Type B pancreatic cell (in vitro differentiated cells): Measurements from ENCODE around the gene CEBPB. TPM values are rescaled to one million over a fixed set of nuclear protein-coding genes. Genes with fewer than 3 reads are reported as not detected.
"Not testable (repeated sequence)": the region's sequence is repeated elsewhere in the genome, so short reads cannot be mapped to it uniquely, and the experiment has no call there.

Experiments
- DNase-seq: peaks from one replicate; pipeline ENCODE4 v3.0.0; 2021; ENCODE audit warnings: mixed read lengths; ENCODE audit not compliant: unreplicated experiment; ENCODE audit errors: extremely low spot score
- H3K27ac Mint-ChIP-seq: 2 replicates; pipeline ENCODE4 v1.8.0; 2021; ENCODE audit warnings: mild to moderate bottlenecking, mixed read lengths
- H3K27me3 Mint-ChIP-seq: 2 replicates; pipeline ENCODE4 v1.8.0; 2021; ENCODE audit warnings: mixed read lengths
- H3K36me3 Mint-ChIP-seq: 2 replicates; pipeline ENCODE4 v1.8.0; 2021; ENCODE audit warnings: mixed read lengths
- H3K4me1 Mint-ChIP-seq: one replicate; pipeline ENCODE4 v1.8.0; 2021; ENCODE audit warnings: mixed read lengths; ENCODE audit not compliant: unreplicated experiment
- H3K4me3 Mint-ChIP-seq: 2 replicates; pipeline ENCODE4 v1.8.0; 2021; ENCODE audit warnings: mild to moderate bottlenecking, mixed read lengths
- H3K9me3 Mint-ChIP-seq: 2 replicates; pipeline ENCODE4 v1.8.0; 2021; ENCODE audit warnings: mixed read lengths
- total RNA-seq: library from RNA; stranded (reverse); gene quantifications from 2 replicates; pipeline ENCODE4 v1.2.1, GENCODE V29; 2021; ENCODE audit warnings: low replicate concordance
- TF ChIP-seq, protein P1 (sequence below): fragments of 200-600 bp; sonication (generic); conservative IDR thresholded peaks from 2 replicates; pipeline ENCODE4 v1.5.0; 2021; ENCODE audit warnings: antibody characterized with exemption, mild to moderate bottlenecking

Gene CEBPB
- total RNA-seq, 1 donor from 2014 or later, result 23.0 TPM

DNA sequence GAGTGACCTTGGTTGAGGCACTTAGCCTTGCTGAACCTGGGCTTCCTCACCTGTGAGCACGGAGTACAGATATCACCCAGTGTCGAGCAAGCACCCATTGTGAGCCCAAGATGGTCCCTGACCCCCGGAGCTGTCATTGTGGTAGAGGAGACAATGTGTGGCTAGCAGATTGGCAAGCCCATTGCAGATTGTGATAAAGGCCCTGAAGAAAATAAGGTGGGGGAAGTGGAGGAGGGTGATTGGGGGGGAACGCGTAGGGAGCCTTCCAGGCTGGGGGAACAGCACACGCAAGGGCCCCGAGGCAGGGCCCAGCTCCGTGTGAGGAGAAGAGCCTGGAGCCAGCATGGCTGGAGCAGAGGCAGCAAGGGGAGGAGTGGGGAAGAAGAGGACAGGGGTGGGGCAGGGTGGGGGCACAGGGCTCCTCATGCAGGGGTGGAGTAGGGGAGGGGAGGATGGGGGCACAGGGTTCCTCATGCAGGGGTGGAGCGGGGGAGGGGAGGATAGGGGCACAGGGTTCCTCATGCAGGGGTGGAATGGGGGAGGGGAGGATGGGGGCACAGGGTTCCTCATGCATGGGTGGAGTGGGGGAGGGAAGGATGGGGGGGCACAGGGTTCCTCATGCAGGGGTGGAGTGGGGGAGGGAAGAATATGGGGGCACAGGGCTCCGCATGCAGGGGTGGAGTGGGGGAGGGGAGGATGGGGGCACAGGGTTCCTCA lies 7.0 kb downstream of the CEBPB start:
- H3K9me3 Mint-ChIP-seq, result no peaks in the 10 kb centered on the region
- H3K27me3 Mint-ChIP-seq, result no peaks in the 10 kb centered on the region
- TF ChIP-seq, protein P1, sequence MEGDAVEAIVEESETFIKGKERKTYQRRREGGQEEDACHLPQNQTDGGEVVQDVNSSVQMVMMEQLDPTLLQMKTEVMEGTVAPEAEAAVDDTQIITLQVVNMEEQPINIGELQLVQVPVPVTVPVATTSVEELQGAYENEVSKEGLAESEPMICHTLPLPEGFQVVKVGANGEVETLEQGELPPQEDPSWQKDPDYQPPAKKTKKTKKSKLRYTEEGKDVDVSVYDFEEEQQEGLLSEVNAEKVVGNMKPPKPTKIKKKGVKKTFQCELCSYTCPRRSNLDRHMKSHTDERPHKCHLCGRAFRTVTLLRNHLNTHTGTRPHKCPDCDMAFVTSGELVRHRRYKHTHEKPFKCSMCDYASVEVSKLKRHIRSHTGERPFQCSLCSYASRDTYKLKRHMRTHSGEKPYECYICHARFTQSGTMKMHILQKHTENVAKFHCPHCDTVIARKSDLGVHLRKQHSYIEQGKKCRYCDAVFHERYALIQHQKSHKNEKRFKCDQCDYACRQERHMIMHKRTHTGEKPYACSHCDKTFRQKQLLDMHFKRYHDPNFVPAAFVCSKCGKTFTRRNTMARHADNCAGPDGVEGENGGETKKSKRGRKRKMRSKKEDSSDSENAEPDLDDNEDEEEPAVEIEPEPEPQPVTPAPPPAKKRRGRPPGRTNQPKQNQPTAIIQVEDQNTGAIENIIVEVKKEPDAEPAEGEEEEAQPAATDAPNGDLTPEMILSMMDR, result no peak
- H3K27ac Mint-ChIP-seq, result peak overlapping the region; percentile 48
- DNase-seq, result no peak
- H3K4me3 Mint-ChIP-seq, result no peak overlapping the region
- no peaks in the 10 kb centered on the region for H3K36me3 Mint-ChIP-seq
- peaks cover 27% of the 10 kb centered on the region for H3K4me1 Mint-ChIP-seq

DNA sequence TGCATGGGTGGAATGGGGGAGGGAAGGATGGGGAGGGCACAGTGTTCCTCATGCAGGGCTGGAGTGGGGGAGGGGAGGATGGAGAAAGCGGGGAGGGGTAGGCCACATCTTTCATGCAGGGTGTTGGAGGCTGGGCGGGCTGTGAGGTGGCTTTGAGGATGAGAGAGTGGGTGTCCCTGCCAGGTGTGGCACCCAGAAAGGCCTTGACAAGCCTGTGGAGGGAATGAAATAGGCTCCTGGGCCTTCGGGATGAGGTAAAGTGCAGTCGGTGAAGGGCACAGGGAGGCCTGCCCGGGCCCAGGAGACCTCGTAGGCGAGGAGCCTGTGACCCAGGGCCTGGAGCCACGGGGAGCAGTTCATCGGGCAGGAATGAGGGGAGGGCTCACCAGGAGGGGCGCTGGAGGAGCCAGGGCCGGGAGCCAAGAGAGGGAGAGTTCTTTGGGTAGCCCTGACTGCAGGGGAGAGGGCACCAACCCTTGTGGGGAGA lies 7.6 kb downstream of the CEBPB start:
- Mint-ChIP-seq H3K27me3 (no peaks in the 10 kb centered on the region), H3K9me3 (peaks cover 3% of the 10 kb centered on the region), H3K4me1 (peaks cover 25% of the 10 kb centered on the region), H3K36me3 (no peaks in the 10 kb centered on the region), H3K27ac (no peak overlapping the region), H3K4me3 (no peak overlapping the region)
- TF ChIP-seq, protein P1, result no peak
- no peak for DNase-seq

DNA sequence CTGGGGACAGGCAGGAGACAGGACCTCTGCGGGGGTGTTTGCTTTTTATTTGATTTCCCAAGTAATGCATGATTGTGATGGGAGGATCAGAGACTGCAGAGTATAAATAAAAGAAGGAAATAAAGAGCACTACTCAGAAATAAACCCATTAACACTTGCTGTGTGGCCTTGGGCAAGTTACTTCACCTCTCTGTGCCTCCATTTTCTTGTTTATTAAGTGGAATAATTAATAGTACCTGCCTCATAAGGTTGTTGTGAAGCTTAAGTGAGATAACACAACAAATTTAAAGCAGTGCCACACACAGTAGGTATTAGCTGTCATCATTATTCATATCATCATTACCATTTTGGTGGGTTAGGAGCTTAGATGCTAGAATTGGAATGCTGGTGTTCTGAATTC lies 8.1 kb downstream of the CEBPB start:
- H3K4me3 Mint-ChIP-seq, result no peak overlapping the region
- no peak overlapping the region for H3K27ac Mint-ChIP-seq
- H3K36me3 Mint-ChIP-seq, result no peaks in the 10 kb centered on the region
- peaks cover 25% of the 10 kb centered on the region for H3K4me1 Mint-ChIP-seq
- no peak for DNase-seq
- H3K27me3 Mint-ChIP-seq, result no peaks in the 10 kb centered on the region
- H3K9me3 Mint-ChIP-seq, result peaks cover 8% of the 10 kb centered on the region
- TF ChIP-seq, protein P1, result no peak

DNA sequence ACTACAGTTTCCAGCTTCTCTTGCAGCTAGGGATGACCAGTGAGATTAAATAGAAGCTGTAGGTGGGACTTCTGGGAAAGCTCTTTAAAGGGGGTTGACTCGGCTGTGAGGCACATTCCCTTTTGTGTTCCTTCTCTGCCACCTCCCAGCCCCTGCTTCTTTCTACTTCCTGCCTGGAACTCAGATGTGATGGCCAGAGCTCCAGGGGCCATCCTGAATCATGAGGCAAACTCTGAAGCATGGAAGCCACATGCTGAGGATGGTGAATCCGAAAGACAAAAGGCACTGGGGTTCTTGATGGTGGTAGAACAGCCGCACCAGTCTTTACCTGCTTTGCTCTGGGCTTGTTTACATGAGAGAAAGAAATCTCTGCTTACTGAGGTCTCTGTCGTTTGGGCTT lies 9.1 kb downstream of the CEBPB start:
- TF ChIP-seq, protein P1, result no peak
- H3K27ac Mint-ChIP-seq, result no peak overlapping the region
- DNase-seq, result no peak
- peaks cover 4% of the 10 kb centered on the region for H3K36me3 Mint-ChIP-seq
- no peaks in the 10 kb centered on the region for H3K27me3 Mint-ChIP-seq
- H3K9me3 Mint-ChIP-seq, result peaks cover 15% of the 10 kb centered on the region
- no peak overlapping the region for H3K4me3 Mint-ChIP-seq
- peaks cover 24% of the 10 kb centered on the region for H3K4me1 Mint-ChIP-seq

DNA sequence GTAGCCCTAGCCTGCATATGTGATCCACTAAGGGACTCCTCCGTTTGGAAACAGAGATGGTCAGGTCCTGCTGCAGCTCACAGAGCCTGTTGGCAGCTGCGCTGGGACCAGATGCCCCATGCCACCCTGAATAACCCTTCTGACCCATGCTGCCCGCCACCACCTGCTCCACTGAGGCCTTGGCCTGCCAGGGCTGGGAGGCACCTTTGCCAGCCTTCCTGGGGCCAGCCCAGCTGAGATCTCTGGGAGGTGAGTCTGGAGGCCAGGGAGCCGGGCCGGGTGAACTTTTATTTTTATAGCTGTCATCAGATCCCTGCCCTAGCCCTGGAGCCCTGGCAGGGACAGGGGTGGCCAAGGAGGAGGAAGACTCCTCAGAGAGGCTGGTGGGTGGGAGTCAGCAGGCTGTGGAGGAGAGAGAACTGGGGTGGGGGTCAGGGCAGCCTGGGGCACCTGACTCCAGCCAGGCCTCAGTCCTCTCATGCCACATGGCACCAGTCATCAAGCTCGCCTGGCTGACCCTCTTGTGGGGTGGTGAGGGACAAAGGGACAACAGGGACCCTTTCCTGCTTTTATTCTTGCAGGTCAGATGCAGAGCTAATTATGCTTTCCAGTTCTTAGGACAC lies 10.0 kb downstream of the CEBPB start:
- H3K4me3 Mint-ChIP-seq, result no peak overlapping the region
- peaks cover 4% of the 10 kb centered on the region for H3K36me3 Mint-ChIP-seq
- TF ChIP-seq, protein P1, result no peak
- peaks cover 15% of the 10 kb centered on the region for H3K9me3 Mint-ChIP-seq
- DNase-seq, result no peak
- H3K4me1 Mint-ChIP-seq, result peaks cover 15% of the 10 kb centered on the region
- no peak overlapping the region for H3K27ac Mint-ChIP-seq
- H3K27me3 Mint-ChIP-seq, result no peaks in the 10 kb centered on the region

DNA sequence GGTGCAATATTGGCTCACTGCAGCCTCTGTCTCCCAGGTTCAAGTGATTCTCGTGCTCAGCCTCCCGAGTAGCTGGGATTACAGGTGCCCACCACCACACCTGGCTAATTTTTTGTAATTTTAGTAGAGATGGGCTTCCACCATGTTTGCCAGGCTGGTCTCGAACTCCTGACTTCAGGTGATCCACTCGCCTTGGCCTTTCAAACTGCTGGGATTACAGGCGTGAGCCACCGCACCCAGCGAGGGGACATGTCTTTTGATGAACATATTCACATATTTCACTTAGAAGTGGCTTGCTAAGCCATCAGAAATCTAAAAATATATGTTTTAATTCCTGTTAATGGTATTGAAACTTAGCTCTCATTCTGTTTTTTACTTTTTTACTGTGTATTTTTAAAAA lies 11.1 kb downstream of the CEBPB start:
- H3K27ac Mint-ChIP-seq, DNase-seq, H3K27me3 Mint-ChIP-seq, H3K4me3 Mint-ChIP-seq, H3K36me3 Mint-ChIP-seq, H3K4me1 Mint-ChIP-seq: not testable (repeated sequence)
- H3K9me3 Mint-ChIP-seq, result peaks cover 15% of the 10 kb centered on the region
